GM19238 (cell line): ENCODE data around the gene PRR33.

ENCODE experiments used
- DNase-seq: peaks from one replicate; pipeline ENCODE4 v3.0.0; 2011; ENCODE audit warnings: low spot score; ENCODE audit not compliant: insufficient read length

The PRR33 gene

GRCh38 chr11:1851468-1852180 is 40.1 kb downstream of the PRR33 start:
- no peak for DNase-seq

GRCh38 chr11:1848640-1849430 is 42.9 kb downstream of the PRR33 start:
- DNase-seq: no peak

- no peak for DNase-seq
Measured at GRCh38 chr11:1847926-1848639, 43.6 kb downstream of the PRR33 start.

- DNase-seq: no peak
Measured at GRCh38 chr11:1847006-1847735, 44.5 kb downstream of the PRR33 start.

- DNase-seq: no peak
Measured at GRCh38 chr11:1846453-1846932, 45.2 kb downstream of the PRR33 start.

- no peak for DNase-seq
Measured at GRCh38 chr11:1845561-1846452, 45.9 kb downstream of the PRR33 start.

GRCh38 chr11:1845095-1845429 is 46.6 kb downstream of the PRR33 start:
- no peak for DNase-seq

GRCh38 chr11:1844221-1845094 is 47.2 kb downstream of the PRR33 start:
- DNase-seq: no peak

- no peak for DNase-seq
Measured at GRCh38 chr11:1843796-1844195, 47.9 kb downstream of the PRR33 start.

GRCh38 chr11:1843098-1843473 is 48.6 kb downstream of the PRR33 start:
- DNase-seq: no peak

GRCh38 chr11:1842149-1843097 is 49.3 kb downstream of the PRR33 start:
- no peak for DNase-seq

GRCh38 chr11:1841511-1842148 is 50.1 kb downstream of the PRR33 start:
- DNase-seq: no peak

- DNase-seq: no peak
Measured at GRCh38 chr11:1840780-1841480, 50.8 kb downstream of the PRR33 start.

- DNase-seq: peak; percentile 75
Measured at GRCh38 chr11:1839924-1840779, 51.5 kb downstream of the PRR33 start.

- DNase-seq: no peak
Measured at GRCh38 chr11:1839204-1839923, 52.3 kb downstream of the PRR33 start.
